ENCODE results near the gene BST1. TPM values are rescaled to one million over a fixed set of nuclear protein-coding genes. Genes with fewer than 3 reads are reported as not detected.

BST1 gene
- total RNA-seq, 1 experiment from 2014 or later = 1.1 TPM

GRCh38 chr4:15694431-15694830 lies 8.4 kb upstream of the BST1 start:
- H3K9me3 Mint-ChIP-seq (ENCODE audit: unreplicated experiment) = peaks cover 12% of the 10 kb centered on the region

GRCh38 chr4:15695240-15695699 lies 7.6 kb upstream of the BST1 start:
- CTCF ChIA-PET = interaction anchor here (0.6 to 0.9 kb wide), 2 partner anchors 15 to 1289 kb away, joined by 3 read pairs; no protein-coding TSS in a partner anchor
- Mint-ChIP-seq H3K4me1 (ENCODE audit: insufficient read depth, unreplicated experiment) (peaks cover 25% of the 10 kb centered on the region), H3K4me3 (ENCODE audit: unreplicated experiment) (no peak overlapping the region), H3K36me3 (ENCODE audit: insufficient read depth, unreplicated experiment) (no peaks in the 10 kb centered on the region), H3K27ac (ENCODE audit: low read depth, unreplicated experiment) (peak overlapping the region; percentile 37), H3K27me3 (ENCODE audit: insufficient read depth, unreplicated experiment) (no peaks in the 10 kb centered on the region), H3K9me3 (ENCODE audit: unreplicated experiment) (peaks cover 19% of the 10 kb centered on the region)
- intact Hi-C loops (cut with micrococcal nuclease) = no loop called here
- TF ChIP-seq CTCF (IDR thresholded peaks at IDR 0.05; ENCODE audit: unreplicated experiment) = no peak
- BruUV-seq (replicated peaks) = no TSS peak
- POLR2A ChIA-PET = interaction anchor here (0.6 to 4.2 kb wide), 9 partner anchors 10 to 216 kb away, joined by 3 to 21 read pairs (median 5); partner anchors contain the start of genes FAM200B and FBXL5
- peak; percentile 96 for DNase-seq (ENCODE audit: unreplicated experiment)

More at GRCh38 chr4:15694431-15694830, 8.4 kb upstream of the BST1 start:
- TF ChIP-seq CTCF (IDR thresholded peaks at IDR 0.05; ENCODE audit: unreplicated experiment) = no peak
- CTCF ChIA-PET = no interaction called here
- H3K4me1 Mint-ChIP-seq (ENCODE audit: insufficient read depth, unreplicated experiment) = peaks cover 25% of the 10 kb centered on the region
- H3K27me3 Mint-ChIP-seq (ENCODE audit: insufficient read depth, unreplicated experiment) = no peaks in the 10 kb centered on the region
- POLR2A ChIA-PET = interaction anchor here (0.6 to 4.2 kb wide), 6 partner anchors 10 to 502 kb away, joined by 3 to 21 read pairs (median 4); partner anchors contain the start of genes FAM200B and FBXL5
- no peak for DNase-seq (ENCODE audit: unreplicated experiment)
- BruUV-seq (replicated peaks) = no TSS peak
- H3K36me3 Mint-ChIP-seq (ENCODE audit: insufficient read depth, unreplicated experiment) = no peaks in the 10 kb centered on the region
- intact Hi-C loops (cut with micrococcal nuclease) = loop anchor here (5.0 kb wide), 2 partner anchors 42 to 217 kb away; no protein-coding TSS in a partner anchor
- H3K27ac Mint-ChIP-seq (ENCODE audit: low read depth, unreplicated experiment) = peak overlapping the region; percentile 37
- no peak overlapping the region for H3K4me3 Mint-ChIP-seq (ENCODE audit: unreplicated experiment)

- H3K36me3 Mint-ChIP-seq (ENCODE audit: insufficient read depth, unreplicated experiment) = no peaks in the 10 kb centered on the region
- peaks cover 19% of the 10 kb centered on the region for H3K9me3 Mint-ChIP-seq (ENCODE audit: unreplicated experiment)
- H3K27ac Mint-ChIP-seq (ENCODE audit: low read depth, unreplicated experiment) = no peak overlapping the region
- no peak for DNase-seq (ENCODE audit: unreplicated experiment)
- BruUV-seq (replicated peaks) = no TSS peak
- intact Hi-C loops (cut with micrococcal nuclease) = no loop called here
- ChIA-PET POLR2A (interaction anchor here (0.6 to 4.2 kb wide), 7 partner anchors 11 to 216 kb away, joined by 3 to 21 read pairs (median 5); partner anchors contain the start of genes FAM200B and FBXL5), CTCF (interaction anchor here (0.6 to 0.9 kb wide), 3 partner anchors 14 to 1290 kb away, joined by 3 read pairs; no protein-coding TSS in a partner anchor)
- H3K27me3 Mint-ChIP-seq (ENCODE audit: insufficient read depth, unreplicated experiment) = no peaks in the 10 kb centered on the region
- H3K4me3 Mint-ChIP-seq (ENCODE audit: unreplicated experiment) = no peak overlapping the region
- H3K4me1 Mint-ChIP-seq (ENCODE audit: insufficient read depth, unreplicated experiment) = peaks cover 21% of the 10 kb centered on the region
- no peak for TF ChIP-seq CTCF (IDR thresholded peaks at IDR 0.05; ENCODE audit: unreplicated experiment)
These were observed 7.1 kb upstream of the BST1 start for GRCh38 chr4:15695729-15696128.

- Mint-ChIP-seq H3K36me3 (ENCODE audit: insufficient read depth, unreplicated experiment) (no peaks in the 10 kb centered on the region), H3K9me3 (ENCODE audit: unreplicated experiment) (peaks cover 19% of the 10 kb centered on the region), H3K4me1 (ENCODE audit: insufficient read depth, unreplicated experiment) (peaks cover 15% of the 10 kb centered on the region), H3K27ac (ENCODE audit: low read depth, unreplicated experiment) (no peak overlapping the region), H3K4me3 (ENCODE audit: unreplicated experiment) (no peak overlapping the region), H3K27me3 (ENCODE audit: insufficient read depth, unreplicated experiment) (no peaks in the 10 kb centered on the region)
- ChIA-PET CTCF (interaction anchor here (0.7 to 1.1 kb wide), 2 partner anchors 46 to 304 kb away, joined by 3 read pairs; no protein-coding TSS in a partner anchor), POLR2A (interaction anchor here (0.9 to 4.2 kb wide), 4 partner anchors 9 to 18 kb away, joined by 3 to 21 read pairs (median 4); partner anchors contain the start of gene FAM200B)
- TF ChIP-seq CTCF (IDR thresholded peaks at IDR 0.05; ENCODE audit: unreplicated experiment) = no peak
- intact Hi-C loops (cut with micrococcal nuclease) = no loop called here
- BruUV-seq (replicated peaks) = no TSS peak
- no peak for DNase-seq (ENCODE audit: unreplicated experiment)
These were observed 6.0 kb upstream of the BST1 start for GRCh38 chr4:15696866-15697265.
